ENCODE data around the gene BAG2. TPM values are rescaled to one million over a fixed set of nuclear protein-coding genes. Genes with fewer than 3 reads are reported as not detected.

Gene BAG2
- total RNA-seq, 1 donor from 2014 or later: 5.0 TPM

DNA sequence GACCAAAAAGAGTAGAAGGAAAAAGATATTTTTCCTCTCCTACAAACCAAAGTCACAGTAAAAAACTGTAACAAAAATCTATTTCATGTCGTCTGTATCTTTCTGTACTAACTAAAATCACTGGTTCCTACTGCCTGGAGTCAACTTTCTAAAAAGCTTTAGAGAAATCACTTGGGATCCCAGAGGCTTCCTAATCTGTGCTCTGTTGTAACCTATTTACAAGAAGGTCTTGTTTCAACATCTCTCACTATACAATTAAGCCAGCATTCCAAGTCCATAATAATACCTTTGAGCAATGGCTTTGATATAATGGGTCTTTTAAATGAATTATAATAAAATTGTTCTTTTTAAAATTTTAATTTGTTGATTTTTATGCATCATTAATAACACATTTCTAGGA, 29.6 kb downstream of the BAG2 start:
- peaks cover 3% of the 10 kb centered on the region for H3K36me3 Mint-ChIP-seq
- no peak overlapping the region for H3K4me3 Mint-ChIP-seq
- peaks cover 20% of the 10 kb centered on the region for H3K4me1 Mint-ChIP-seq
- DNase-seq (ENCODE audit: low spot score in 2 of 2, unreplicated experiment in 2 of 2): no peak
- TF ChIP-seq, protein P1, sequence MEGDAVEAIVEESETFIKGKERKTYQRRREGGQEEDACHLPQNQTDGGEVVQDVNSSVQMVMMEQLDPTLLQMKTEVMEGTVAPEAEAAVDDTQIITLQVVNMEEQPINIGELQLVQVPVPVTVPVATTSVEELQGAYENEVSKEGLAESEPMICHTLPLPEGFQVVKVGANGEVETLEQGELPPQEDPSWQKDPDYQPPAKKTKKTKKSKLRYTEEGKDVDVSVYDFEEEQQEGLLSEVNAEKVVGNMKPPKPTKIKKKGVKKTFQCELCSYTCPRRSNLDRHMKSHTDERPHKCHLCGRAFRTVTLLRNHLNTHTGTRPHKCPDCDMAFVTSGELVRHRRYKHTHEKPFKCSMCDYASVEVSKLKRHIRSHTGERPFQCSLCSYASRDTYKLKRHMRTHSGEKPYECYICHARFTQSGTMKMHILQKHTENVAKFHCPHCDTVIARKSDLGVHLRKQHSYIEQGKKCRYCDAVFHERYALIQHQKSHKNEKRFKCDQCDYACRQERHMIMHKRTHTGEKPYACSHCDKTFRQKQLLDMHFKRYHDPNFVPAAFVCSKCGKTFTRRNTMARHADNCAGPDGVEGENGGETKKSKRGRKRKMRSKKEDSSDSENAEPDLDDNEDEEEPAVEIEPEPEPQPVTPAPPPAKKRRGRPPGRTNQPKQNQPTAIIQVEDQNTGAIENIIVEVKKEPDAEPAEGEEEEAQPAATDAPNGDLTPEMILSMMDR (IDR thresholded peaks at IDR 0.05; ENCODE audit: unreplicated experiment): no peak
- H3K27ac Mint-ChIP-seq: no peak overlapping the region
- H3K27me3 Mint-ChIP-seq (ENCODE audit: low read depth): no peaks in the 10 kb centered on the region
- no peaks in the 10 kb centered on the region for H3K9me3 Mint-ChIP-seq

DNA sequence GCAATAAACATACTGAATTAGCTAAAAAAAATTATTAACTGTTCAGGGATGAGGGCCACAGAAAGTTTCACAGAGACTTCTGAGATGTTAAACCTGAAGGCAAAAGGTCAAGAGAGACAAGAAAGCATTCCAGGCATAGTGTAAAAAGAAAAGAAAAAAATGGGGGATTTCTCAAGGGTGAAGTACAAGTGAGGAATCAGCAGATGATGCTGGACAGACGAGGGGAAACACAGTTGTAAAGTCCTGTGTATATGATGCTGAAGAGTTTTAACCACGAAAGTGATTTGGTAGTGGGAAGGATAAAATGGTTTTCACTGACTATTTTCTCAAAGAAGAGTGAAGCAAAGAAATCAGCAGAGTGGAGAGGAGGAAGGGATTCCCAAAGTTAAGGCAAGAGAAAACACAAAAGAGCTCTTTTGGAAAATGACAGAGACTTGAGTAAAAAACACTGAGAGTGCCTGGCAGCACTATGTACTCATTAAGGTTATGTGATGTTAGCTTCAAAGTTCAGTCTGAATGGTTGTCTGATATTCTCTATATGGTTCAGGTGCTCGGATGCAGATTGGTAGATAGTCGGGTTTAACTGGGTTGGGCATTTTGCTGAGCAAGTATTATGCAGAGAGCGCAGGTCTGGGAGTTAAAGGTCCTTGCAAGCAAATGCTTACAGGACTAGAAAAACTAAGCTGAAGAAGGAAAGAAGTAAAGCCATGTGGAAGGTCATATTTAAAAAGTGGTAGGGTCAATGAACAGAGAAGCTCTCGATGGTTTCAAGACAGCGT, 33.6 kb downstream of the BAG2 start:
- no peak overlapping the region for H3K4me3 Mint-ChIP-seq
- no peak for DNase-seq (ENCODE audit: low spot score in 2 of 2, unreplicated experiment in 2 of 2)
- H3K4me1 Mint-ChIP-seq: peaks cover 15% of the 10 kb centered on the region
- peak overlapping the region; percentile 10 for H3K27ac Mint-ChIP-seq
- no peaks in the 10 kb centered on the region for H3K27me3 Mint-ChIP-seq (ENCODE audit: low read depth)
- peaks cover 2% of the 10 kb centered on the region for H3K36me3 Mint-ChIP-seq
- no peaks in the 10 kb centered on the region for H3K9me3 Mint-ChIP-seq
- TF ChIP-seq, protein P1 (IDR thresholded peaks at IDR 0.05; ENCODE audit: unreplicated experiment): no peak

DNA sequence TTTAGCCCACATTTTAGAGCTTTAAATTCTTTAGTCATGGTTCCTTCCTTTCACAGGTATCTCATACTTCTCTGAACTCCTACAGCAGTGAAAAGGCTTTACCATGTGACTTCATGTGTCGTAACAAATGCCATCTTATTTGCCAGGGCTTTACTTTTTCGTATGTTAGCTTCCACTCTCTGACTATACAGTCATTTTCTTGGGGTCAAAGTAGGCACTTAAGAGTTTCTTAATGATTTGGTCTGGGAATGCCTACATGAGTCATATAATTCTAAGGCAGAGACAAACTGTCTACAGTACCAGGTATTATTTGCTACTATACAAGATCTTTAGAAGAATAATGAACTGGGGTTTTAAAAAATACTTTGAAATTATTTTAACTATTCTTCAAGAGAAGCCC, 35.0 kb downstream of the BAG2 start:
- Mint-ChIP-seq H3K4me1 (peaks cover 21% of the 10 kb centered on the region), H3K27ac (no peak overlapping the region), H3K27me3 (ENCODE audit: low read depth) (no peaks in the 10 kb centered on the region), H3K36me3 (peaks cover 2% of the 10 kb centered on the region), H3K4me3 (no peak overlapping the region), H3K9me3 (no peaks in the 10 kb centered on the region)
- no peak for DNase-seq (ENCODE audit: low spot score in 2 of 2, unreplicated experiment in 2 of 2)
- TF ChIP-seq, protein P1 (IDR thresholded peaks at IDR 0.05; ENCODE audit: unreplicated experiment): no peak

DNA sequence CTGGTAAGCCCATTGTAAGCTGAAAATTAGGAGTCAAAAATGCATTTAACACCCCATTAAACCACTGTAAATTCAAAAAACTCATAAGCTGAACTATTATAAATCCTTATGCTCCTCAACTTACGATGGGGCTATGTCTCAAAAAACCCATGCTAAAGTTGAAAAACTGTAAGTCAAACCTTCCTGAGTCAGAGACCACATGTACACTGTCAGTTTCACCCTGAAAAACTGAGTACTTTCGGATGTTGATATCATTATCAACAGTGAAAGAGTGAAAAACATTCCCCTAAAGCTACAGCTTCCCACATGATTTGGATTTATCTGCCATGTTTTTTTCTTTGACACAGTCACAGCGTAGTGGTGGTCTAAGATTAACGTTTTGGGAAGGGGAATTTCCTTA, 35.7 kb downstream of the BAG2 start:
- peaks cover 22% of the 10 kb centered on the region for H3K4me1 Mint-ChIP-seq

DNA sequence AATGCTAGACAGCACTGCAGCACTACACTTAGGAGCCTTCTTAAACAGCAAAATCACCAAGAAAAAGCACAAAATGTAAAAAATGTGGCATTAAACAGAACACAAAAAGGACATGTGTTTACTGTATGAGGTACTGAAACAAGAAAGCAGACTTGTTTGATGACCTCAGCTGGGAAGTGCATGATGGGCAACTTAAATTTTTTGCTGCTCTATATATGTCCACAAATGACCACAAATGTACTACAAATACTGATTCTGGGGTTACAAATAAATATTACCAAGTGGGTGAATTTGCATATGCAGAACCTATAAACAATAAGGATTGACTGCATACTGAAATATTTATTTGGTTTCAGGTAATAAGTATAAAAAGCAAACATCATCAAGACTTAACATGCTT, 36.9 kb downstream of the BAG2 start:
- TF ChIP-seq, protein P1 (IDR thresholded peaks at IDR 0.05; ENCODE audit: unreplicated experiment): no peak
- Mint-ChIP-seq H3K4me3 (no peak overlapping the region), H3K9me3 (no peaks in the 10 kb centered on the region), H3K27me3 (ENCODE audit: low read depth) (no peaks in the 10 kb centered on the region), H3K27ac (no peak overlapping the region), H3K4me1 (peaks cover 22% of the 10 kb centered on the region), H3K36me3 (peaks cover 2% of the 10 kb centered on the region)
- no peak for DNase-seq (ENCODE audit: low spot score in 2 of 2, unreplicated experiment in 2 of 2)

More for the DNA sequence above, 35.7 kb downstream of the BAG2 start:
- no peak for DNase-seq (ENCODE audit: low spot score in 2 of 2, unreplicated experiment in 2 of 2)
- peak overlapping the region; percentile 41 for H3K27ac Mint-ChIP-seq
- H3K4me3 Mint-ChIP-seq: no peak overlapping the region
- TF ChIP-seq, protein P1 (IDR thresholded peaks at IDR 0.05; ENCODE audit: unreplicated experiment): no peak
- H3K36me3 Mint-ChIP-seq: peaks cover 2% of the 10 kb centered on the region
- no peaks in the 10 kb centered on the region for H3K27me3 Mint-ChIP-seq (ENCODE audit: low read depth)
- no peaks in the 10 kb centered on the region for H3K9me3 Mint-ChIP-seq
